ENCODE results near the gene SELENOS.

DNA sequence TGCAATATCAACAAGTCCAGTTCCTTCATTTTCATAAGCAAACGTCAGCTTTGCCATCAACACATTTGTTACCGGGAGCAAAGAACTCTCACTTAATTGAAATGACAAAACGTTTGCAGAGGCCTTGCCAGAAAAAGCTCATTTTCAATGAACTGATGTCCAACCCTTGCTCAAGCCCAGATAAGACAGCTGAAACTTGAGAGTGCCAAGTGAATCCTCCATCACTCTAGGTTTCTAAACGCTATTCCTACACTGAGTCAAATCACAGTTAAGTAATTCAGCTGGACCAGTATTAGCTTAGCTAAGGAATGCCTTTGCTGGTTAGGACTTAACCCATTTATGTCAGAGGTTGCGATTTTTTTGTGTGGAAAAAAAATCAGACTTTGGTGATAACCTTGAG, 36.9 kb downstream of the SELENOS start:
- TF ChIP-seq, protein P1, sequence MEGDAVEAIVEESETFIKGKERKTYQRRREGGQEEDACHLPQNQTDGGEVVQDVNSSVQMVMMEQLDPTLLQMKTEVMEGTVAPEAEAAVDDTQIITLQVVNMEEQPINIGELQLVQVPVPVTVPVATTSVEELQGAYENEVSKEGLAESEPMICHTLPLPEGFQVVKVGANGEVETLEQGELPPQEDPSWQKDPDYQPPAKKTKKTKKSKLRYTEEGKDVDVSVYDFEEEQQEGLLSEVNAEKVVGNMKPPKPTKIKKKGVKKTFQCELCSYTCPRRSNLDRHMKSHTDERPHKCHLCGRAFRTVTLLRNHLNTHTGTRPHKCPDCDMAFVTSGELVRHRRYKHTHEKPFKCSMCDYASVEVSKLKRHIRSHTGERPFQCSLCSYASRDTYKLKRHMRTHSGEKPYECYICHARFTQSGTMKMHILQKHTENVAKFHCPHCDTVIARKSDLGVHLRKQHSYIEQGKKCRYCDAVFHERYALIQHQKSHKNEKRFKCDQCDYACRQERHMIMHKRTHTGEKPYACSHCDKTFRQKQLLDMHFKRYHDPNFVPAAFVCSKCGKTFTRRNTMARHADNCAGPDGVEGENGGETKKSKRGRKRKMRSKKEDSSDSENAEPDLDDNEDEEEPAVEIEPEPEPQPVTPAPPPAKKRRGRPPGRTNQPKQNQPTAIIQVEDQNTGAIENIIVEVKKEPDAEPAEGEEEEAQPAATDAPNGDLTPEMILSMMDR (IDR thresholded peaks at IDR 0.05), result no peak
- TF ChIP-seq POLR2A (IDR thresholded peaks at IDR 0.05), result no peak
